A673 (cell line): ENCODE results near the gene CNTNAP4. TPM values are rescaled to one million over a fixed set of nuclear protein-coding genes. Genes with fewer than 3 reads are reported as not detected.

ENCODE experiments used
- BruUV-seq: library from RNA; stranded (reverse); fragments of 400-500 nt; replicated peaks from 2 replicates; lab custom pipeline; 2021; lab: Mats Ljungman, UMichigan
- CTCF ChIA-PET: fragments of 300-600 bp; sonication (Branson Sonifier 250); formaldehyde crosslinking; loops from one replicate; lab custom pipeline; 2022; ENCODE audit warnings: antibody characterized with exemption; lab: Charles Lee
- POLR2A ChIA-PET: fragments of 300-600 bp; sonication (Branson Sonifier 250); formaldehyde crosslinking; loops from one replicate; lab custom pipeline; 2022; ENCODE audit warnings: antibody characterized with exemption; ENCODE audit not compliant: low non-redundant PET; lab: Charles Lee
- DNase-seq: peaks from one replicate; pipeline ENCODE4 v3.0.0-alpha.2; 2015; ENCODE audit warnings: low spot score
- H3K27ac ChIP-seq: fragments of 200-600 bp; sonication (generic); 2 replicates; pipeline ENCODE4 v1.5.1; 2016; ENCODE audit warnings: mixed run types, low read depth, mild to moderate bottlenecking, mixed read lengths, antibody characterized with exemption, low read length; ENCODE audit not compliant: poor library complexity, severe bottlenecking
- H3K27me3 ChIP-seq: fragments of 200-600 bp; sonication (generic); replicated peaks from 2 replicates; pipeline ENCODE4 v1.6.1; 2017; ENCODE audit warnings: mixed run types, low read depth, mild to moderate bottlenecking, mixed read lengths, antibody characterized with exemption, low read length; ENCODE audit not compliant: insufficient read depth, poor library complexity
- H3K36me3 ChIP-seq: fragments of 200-600 bp; sonication (generic); 2 replicates; pipeline ENCODE4 v1.6.1; 2016; ENCODE audit warnings: mixed run types, mild to moderate bottlenecking, mixed read lengths, antibody characterized with exemption, low read length; ENCODE audit not compliant: insufficient read depth, poor library complexity, severe bottlenecking
- H3K4me1 ChIP-seq: fragments of 200-600 bp; sonication (generic); 2 replicates; pipeline ENCODE4 v1.6.1; 2017; ENCODE audit warnings: mixed run types, mild to moderate bottlenecking, mixed read lengths, antibody characterized with exemption, low read length; ENCODE audit not compliant: insufficient read depth, poor library complexity, severe bottlenecking
- H3K4me3 ChIP-seq: fragments of 200-600 bp; sonication (generic); 2 replicates; pipeline ENCODE4 v1.5.1; 2016; ENCODE audit warnings: low read depth, mixed run types, mild to moderate bottlenecking, mixed read lengths, low read length; ENCODE audit not compliant: poor library complexity, severe bottlenecking
- H3K9me3 ChIP-seq: fragments of 200-600 bp; sonication (generic); 2 replicates; pipeline ENCODE4 v1.6.1; 2016; ENCODE audit warnings: mixed run types, low read depth, mild to moderate bottlenecking, mixed read lengths, antibody characterized with exemption, low read length; ENCODE audit not compliant: poor library complexity, severe bottlenecking
- EZH2 ChIP-seq: fragments of 200-600 bp; sonication (generic); IDR thresholded peaks from 2 replicates; pipeline ENCODE4 v1.6.1; 2017; ENCODE audit warnings: borderline replicate concordance, low read depth, mild to moderate bottlenecking, mixed read lengths, antibody characterized with exemption, low read length; ENCODE audit not compliant: poor library complexity, severe bottlenecking
- intact Hi-C: fragments of 100-400 bp; cut with micrococcal nuclease; formaldehyde crosslinking; loops from one replicate; pipeline ENCODE4 v1.10.0; 2022; ENCODE audit not compliant: unreplicated experiment
- total RNA-seq: library from RNA; stranded (reverse); gene quantifications from 2 replicates; pipeline ENCODE4 v1.2.3, GENCODE V29; 2021
- TF ChIP-seq, protein P1 (sequence below): fragments of 300-800, 200-600 bp; sonication (generic); conservative IDR thresholded peaks from 2 replicates; pipeline ENCODE4 v1.5.1; 2017; ENCODE audit warnings: low read depth, mild to moderate bottlenecking, antibody characterized with exemption, low read length, moderate library complexity, mixed read lengths

CNTNAP4 gene
- total RNA-seq, 1 experiment from 2014 or later = not detected

DNA sequence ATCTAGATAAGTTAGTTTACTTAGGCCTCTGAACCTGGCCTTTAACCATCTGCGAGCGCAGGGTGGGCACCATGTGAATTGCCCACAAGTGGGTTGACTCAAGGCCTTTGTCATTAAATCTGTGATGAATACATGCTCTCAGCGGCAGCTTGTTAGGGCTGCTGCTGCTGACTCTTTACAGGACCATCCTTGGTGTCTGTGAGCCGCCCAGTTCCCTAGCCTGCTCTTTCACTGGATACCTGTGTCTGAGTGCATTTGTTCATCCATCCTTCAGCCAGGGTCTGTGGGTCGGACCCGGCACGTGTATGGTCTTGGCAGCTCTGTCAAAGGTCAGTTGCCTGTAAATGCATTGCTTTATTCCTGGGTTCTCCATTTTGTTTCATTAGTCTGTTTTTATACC, 321.3 kb downstream of the CNTNAP4 start:
- H3K27me3 ChIP-seq = no peaks in the 10 kb centered on the region
- H3K9me3 ChIP-seq = no peaks in the 10 kb centered on the region
- DNase-seq = no peak
- no peaks in the 10 kb centered on the region for H3K4me1 ChIP-seq
- H3K36me3 ChIP-seq = no peaks in the 10 kb centered on the region
- intact Hi-C loops = no loop called here
- TF ChIP-seq EZH2 = no peak
- TF ChIP-seq, protein P1, sequence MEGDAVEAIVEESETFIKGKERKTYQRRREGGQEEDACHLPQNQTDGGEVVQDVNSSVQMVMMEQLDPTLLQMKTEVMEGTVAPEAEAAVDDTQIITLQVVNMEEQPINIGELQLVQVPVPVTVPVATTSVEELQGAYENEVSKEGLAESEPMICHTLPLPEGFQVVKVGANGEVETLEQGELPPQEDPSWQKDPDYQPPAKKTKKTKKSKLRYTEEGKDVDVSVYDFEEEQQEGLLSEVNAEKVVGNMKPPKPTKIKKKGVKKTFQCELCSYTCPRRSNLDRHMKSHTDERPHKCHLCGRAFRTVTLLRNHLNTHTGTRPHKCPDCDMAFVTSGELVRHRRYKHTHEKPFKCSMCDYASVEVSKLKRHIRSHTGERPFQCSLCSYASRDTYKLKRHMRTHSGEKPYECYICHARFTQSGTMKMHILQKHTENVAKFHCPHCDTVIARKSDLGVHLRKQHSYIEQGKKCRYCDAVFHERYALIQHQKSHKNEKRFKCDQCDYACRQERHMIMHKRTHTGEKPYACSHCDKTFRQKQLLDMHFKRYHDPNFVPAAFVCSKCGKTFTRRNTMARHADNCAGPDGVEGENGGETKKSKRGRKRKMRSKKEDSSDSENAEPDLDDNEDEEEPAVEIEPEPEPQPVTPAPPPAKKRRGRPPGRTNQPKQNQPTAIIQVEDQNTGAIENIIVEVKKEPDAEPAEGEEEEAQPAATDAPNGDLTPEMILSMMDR = no peak
- no peak overlapping the region for H3K27ac ChIP-seq
- no peak overlapping the region for H3K4me3 ChIP-seq
- ChIA-PET POLR2A (no interaction called here), CTCF (no interaction called here)
- no TSS peak for BruUV-seq

DNA sequence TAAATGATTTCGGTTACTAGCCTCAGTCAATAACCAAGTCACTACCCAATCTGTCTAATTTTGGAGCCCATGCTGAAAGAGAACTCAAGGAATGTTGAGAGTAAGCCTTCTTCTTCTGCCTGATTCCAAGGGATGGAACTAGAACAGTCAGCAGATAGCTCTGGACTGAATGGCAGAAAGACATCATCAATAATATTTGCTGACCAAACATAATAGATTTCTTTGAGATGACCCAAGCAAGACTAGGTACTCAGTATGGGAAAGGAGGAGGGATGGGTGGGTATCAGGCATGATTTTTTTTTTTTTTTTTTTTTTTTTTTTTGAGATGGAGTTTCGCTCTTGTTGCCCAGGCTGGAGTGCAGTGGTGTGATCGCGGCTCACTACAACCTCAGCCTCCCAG, 330.1 kb downstream of the CNTNAP4 start:
- no peaks in the 10 kb centered on the region for H3K4me1 ChIP-seq
- H3K27ac ChIP-seq = no peak overlapping the region
- no peaks in the 10 kb centered on the region for H3K36me3 ChIP-seq
- intact Hi-C loops = no loop called here
- H3K4me3 ChIP-seq = no peak overlapping the region
- POLR2A ChIA-PET = no interaction called here
- no TSS peak for BruUV-seq
- H3K27me3 ChIP-seq = no peaks in the 10 kb centered on the region
- no peak for TF ChIP-seq EZH2
- TF ChIP-seq, protein P1 = no peak
- CTCF ChIA-PET = no interaction called here
- no peak for DNase-seq
- H3K9me3 ChIP-seq = no peaks in the 10 kb centered on the region
